ENCODE results near the gene DCANP1.

Gene DCANP1

GRCh38 chr5:135478938-135479337 is 31.8 kb upstream of the DCANP1 start:
- DNase-seq: no peak

GRCh38 chr5:135477613-135478066 is 30.5 kb upstream of the DCANP1 start:
- DNase-seq: no peak

- no peak for DNase-seq
Measured at GRCh38 chr5:135476615-135477581, 29.8 kb upstream of the DCANP1 start.

GRCh38 chr5:135473956-135474670 is 27.0 kb upstream of the DCANP1 start:
- DNase-seq: no peak

DNA sequence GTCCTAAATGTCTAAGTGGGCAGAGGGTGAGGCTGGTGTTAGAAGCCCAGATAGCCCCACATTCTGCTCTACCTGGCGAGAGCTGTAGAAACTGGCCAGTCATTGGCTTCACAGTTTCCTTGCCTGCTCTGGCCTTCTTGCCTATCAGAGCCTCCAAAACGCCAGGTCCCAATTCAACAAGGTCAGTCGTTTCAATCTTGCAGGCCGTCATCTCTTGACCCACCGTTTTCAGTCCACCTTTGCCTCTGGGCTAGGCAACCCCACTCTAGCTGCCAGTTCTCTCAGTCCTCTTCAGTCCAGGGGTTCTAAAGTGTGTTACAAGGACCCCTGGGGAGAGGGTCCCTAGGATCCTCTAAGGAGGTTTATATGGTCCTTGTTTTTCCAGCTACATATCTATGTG is 25.0 kb upstream of the DCANP1 start:
- DNase-seq: no peak

GRCh38 chr5:135471726-135472125 is 24.6 kb upstream of the DCANP1 start:
- no peak for DNase-seq

- no peak for DNase-seq
Measured at GRCh38 chr5:135469911-135470310, 22.8 kb upstream of the DCANP1 start.

DNA sequence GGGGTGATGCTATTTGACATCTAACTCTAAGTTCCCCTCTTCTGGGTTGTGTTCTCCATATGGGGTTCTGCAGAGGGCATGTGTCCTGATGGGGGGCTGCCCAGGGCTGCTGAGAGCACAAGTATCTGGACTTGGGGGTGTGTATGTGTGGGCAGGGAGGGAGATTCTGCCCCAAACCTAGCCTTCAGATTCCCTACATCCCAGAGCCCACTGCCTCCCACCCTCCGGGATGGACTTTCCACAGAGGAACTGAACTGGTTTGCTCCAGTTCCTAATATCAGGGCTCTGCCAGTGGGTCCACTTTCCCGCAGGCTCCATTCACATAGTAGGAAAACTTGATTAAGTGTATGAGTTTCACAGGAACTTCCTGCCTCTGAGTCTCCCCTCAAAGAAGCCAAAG is 21.4 kb upstream of the DCANP1 start:
- no peak for DNase-seq

DNA sequence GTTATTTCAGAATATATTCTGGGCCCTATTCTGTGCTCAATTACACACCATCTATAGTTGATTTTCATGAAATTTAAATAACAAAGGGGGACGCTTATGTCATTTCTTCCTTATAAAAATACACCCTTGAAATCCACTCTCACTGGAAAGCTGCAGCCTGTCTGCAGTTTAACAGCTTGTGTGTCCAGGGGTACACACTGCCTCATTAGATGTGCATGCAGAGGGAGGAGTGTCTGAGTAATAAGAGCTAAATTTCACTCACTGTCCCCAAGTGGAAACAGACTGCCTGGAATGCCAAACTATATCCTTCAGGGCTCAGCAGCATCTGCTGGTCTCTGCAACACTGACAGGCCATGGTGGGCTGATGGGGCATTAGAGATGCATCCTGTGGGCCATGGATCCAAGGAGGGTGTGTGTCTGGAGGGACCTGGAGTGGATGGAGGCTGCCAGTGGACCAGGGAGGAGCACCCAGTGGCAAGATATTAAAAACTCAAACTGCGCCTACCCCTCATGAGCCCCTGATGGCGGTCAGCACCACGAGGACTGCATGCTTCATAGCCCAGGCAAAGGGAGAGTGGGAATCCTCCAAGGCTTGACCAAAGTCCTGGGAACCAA is 20.8 kb upstream of the DCANP1 start:
- no peak for DNase-seq

GRCh38 chr5:135467051-135467625 is 20.0 kb upstream of the DCANP1 start:
- DNase-seq: no peak

GRCh38 chr5:135466178-135467050 is 19.3 kb upstream of the DCANP1 start:
- peak; percentile 76 for DNase-seq

GRCh38 chr5:135465391-135466122 is 18.4 kb upstream of the DCANP1 start:
- no peak for DNase-seq

DNA sequence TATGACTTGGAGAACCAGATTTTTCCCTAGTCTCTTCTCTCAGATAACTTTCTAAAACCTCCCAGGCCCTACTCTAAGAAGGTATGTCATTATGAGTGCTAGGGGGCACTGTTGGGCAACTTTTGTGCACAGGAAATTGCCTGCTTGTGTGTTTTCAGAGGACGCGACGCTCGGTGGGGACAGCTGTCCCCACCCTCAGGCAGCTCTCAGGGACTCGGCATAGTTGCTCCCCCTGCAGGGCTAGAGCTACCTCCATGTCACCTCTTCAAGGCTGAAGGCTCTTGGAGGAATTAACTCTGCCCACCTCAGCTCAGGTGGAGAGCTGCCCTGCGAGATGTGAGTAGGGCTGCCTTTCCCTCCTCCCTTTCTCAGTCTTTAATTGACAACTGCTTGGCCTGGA is 15.2 kb upstream of the DCANP1 start:
- DNase-seq: peak; percentile 38

GRCh38 chr5:135461481-135462151 is 14.5 kb upstream of the DCANP1 start:
- DNase-seq: no peak

GRCh38 chr5:135460246-135461033 is 13.3 kb upstream of the DCANP1 start:
- no peak for DNase-seq

- DNase-seq: no peak
Measured at GRCh38 chr5:135458921-135459331, 11.8 kb upstream of the DCANP1 start.

GRCh38 chr5:135458356-135458755 is 11.2 kb upstream of the DCANP1 start:
- no peak for DNase-seq

DNA sequence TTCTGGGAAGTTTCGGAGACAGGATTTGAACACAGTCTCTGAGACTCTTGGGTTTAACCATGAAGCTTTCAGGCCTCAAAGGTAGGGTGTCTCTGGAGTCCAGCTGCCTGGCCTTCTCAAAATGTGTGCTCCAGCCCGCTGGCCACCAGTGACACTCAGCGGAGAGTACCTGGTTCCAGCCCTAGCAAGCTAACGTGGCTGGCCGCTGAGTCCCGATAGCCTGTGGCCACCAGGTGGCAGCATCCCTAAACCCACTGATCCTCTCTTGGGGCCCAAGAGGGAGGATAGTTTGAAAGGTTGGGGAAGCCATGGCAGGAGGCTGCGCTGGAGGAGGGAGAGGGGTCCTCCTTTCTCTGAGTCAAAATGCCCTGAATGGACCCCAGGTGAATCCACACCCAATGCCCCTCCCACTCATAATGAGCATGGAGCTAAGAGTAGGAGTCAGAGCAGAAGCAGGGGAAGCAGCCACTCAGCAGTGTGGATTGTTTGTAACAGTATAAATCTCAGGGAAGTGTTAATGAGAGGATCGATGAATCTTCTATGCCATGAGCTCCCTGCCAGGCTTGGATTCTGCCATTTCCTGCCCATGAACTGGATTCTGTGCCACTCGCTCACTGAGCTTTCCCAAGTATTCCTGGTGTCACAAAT is 10.4 kb upstream of the DCANP1 start:
- DNase-seq: peak; percentile 48

Data from midbrain (tissue), 1 donor.